COLO829 (cell line): ENCODE data around the gene ITGA11.

ENCODE experiments used
- DNase-seq: peaks from one replicate; pipeline ENCODE4 v3.0.0; 2012; ENCODE audit warnings: low spot score

Gene ITGA11

DNA sequence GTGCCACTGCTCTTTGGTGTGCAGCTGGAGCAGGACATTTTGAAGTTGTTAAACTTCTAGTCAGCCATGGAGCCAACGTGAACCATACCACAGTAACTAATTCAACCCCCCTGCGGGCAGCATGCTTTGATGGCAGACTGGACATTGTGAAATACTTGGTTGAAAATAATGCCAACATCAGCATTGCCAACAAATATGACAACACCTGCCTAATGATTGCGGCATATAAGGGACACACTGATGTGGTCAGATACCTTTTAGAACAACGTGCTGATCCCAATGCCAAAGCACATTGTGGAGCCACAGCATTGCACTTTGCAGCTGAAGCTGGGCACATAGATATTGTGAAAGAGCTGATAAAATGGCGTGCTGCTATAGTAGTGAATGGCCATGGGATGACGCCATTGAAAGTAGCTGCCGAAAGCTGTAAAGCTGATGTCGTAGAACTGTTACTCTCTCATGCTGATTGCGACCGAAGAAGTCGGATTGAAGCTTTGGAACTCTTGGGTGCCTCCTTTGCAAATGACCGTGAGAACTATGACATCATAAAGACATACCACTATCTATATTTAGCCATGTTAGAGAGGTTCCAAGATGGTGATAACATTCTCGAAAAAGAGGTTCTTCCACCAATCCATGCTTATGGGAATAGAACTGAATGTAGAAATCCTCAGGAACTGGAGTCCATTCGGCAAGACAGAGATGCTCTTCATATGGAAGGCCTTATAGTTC is 142.2 kb downstream of the ITGA11 start:
- DNase-seq: no peak

GRCh38 chr15:68289057-68289456 is 142.9 kb downstream of the ITGA11 start:
- no peak for DNase-seq

- no peak for DNase-seq
These were observed 145.7 kb downstream of the ITGA11 start for GRCh38 chr15:68286256-68286655.

DNA sequence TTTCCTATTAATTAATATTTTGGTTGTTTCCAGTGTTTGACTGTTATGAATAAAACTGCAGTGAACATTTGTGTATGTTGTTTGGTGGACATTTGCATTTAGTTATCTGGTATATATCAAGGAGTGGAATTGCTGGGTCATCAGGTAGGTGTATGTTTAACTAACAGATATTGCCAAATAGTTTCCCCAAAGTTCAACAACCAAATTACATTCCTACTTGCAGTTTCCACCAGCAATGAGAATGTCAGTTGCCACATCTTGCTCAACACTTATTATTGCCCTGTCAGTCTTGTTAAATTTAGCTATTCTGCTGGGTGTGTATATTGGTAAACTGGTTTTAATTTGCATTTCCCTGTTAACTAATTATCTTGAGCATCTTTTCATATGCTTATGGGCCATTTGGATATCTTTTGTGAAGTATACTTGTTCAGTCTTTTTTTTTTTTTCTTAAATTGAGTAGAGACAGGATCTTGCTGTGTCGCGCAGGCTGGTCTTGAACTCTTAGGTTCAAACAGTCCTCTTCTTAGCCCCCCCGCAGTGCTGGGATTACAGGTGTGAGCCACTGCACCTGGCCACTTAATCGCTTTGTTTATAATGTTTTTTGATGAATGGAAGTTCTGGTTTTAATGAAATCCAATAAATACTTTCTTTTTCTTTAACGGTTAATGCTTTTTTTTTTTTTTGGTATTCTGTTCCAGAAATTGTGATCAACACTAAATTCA is 146.5 kb downstream of the ITGA11 start:
- no peak for DNase-seq

GRCh38 chr15:68284616-68285258 is 147.2 kb downstream of the ITGA11 start:
- no peak for DNase-seq

GRCh38 chr15:68283401-68283800 is 148.6 kb downstream of the ITGA11 start:
- DNase-seq: no peak

GRCh38 chr15:68281008-68281407 is 151.0 kb downstream of the ITGA11 start:
- DNase-seq: no peak

DNA sequence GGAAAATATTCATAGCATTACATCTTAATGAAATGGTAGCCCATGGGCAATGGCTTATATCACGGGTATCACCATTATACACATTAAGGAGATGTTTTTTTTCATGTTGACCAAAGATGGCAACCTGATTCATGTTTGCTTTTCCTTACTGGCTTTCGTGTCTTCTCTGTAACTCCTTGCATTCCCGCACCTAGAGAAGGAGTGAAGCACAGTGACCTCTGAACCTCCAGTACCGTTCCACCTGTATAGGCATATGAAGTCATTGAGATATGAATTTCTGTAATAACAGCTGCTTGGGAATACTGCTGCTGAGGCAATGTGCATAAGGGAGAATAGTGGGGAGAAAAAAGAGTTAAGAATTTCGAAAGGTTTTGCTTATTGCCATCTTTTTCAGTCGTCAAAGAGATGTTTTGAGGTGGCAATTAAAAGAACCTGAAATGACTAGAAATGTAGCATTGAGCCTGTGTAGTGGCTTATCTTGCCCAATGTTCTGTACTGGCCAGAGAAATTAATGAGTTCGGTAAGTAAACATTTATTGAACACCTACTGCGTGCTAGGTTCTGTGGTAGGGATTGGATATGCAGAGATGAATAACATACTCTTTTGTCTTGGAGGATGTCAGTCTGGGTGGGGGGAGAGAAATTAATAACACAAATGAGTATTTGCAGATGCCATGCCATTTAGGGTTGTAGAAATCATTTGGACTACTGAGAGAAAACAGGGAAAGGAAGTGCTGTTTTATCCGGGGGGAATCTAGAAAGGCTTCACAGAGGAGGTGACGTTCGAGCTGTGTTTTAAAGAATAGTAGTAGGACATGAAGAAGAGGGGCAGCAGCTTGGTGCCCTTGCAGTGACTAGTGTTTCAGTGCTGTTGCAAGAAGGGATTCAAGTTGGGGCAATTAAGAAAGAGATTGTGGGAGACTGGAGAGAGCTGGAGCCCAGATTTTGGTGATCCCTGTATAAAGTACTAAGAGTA is 151.9 kb downstream of the ITGA11 start:
- DNase-seq: no peak

DNA sequence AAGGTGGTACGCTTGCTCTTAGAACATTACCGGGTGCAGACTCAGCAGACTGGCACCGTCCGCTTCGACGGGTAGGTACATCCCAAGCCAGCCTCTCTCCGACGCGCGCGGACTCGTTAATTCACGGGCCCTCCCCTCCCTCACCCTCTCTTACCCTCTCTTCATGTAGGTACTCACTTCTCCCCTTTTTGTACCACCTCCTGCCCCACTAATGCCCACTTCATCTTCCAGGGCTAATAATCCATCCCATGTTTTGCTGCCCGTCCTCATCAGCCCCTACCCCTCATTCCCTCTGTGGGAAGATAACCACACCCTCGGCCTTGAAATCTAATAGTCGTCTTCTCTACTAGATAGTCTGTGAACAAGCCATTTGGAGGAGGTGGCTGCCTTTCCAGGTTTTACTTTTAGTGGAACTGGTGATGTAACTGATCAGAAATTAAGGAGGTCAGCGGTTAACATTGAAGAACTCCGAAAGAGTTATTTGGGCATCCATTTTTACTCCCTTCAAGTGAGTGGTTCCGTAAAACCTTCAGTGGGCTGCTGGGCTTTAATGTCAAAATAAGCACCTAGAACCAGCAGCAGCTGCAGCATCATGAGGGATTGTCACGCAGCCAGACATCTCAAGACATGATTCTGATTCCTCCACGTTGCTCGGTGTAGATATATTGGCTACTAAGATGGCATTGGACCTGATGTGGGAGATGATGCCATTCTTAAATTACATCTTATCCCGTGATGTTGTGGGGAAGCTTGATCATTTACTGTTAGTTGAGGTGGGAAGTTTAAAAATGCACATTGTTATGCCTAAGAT is 153.2 kb downstream of the ITGA11 start:
- DNase-seq: no peak

DNA sequence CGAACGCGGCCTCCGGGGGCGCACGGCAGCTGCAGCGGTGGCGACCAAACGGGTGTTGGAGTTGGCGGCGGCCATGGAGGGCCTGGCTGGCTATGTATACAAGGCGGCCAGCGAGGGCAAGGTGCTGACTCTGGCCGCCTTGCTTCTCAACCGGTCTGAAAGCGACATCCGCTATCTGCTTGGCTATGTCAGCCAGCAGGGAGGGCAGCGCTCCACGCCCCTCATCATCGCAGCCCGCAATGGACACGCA is 153.7 kb downstream of the ITGA11 start:
- DNase-seq: no peak

DNA sequence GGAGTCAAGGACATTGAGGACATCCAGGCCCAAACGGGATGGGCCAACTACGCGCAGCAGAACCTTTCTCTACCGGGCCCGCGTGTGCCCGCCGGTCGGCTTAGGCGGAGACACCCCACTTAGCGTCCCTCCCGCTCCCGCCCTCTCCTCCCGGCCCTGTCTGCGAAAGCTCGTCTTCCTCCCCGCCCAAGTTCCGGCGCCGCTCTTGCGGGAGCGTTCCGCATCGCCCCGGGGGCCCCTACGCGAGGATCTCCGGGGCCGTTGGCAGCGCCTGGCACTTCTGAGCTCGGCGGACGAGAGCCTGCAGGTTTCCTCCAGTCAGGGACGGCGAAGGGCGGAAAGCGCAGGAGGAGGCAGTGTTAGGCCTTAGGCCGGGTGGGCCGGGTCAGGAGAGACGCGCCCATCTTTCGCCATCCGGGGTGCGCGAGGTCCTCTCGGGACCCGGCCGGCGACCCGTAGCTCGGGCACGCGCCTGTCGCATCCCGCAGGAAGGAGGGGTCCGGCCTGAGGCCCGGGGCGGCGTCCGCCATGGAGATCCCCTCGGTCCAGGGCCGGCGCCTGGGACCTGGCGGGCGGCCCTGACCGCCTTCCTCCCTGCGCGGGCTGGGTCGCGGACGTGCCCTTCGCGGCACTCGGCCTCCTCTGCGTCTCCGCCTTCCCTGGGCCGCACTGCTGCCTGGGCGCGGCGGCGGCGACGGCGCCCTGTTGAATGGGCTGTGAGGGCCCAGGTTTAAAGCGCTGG is 154.2 kb downstream of the ITGA11 start, which contains the start of gene FEM1B:
Gene FEM1B (plus strand): TSS at position 143 of the 742 bp plus-strand sequence. CDS start 673 bp downstream, outside the sequence.
- DNase-seq: peak; percentile 56

- DNase-seq: no peak
These were observed 154.8 kb downstream of the ITGA11 start for GRCh38 chr15:68277131-68277602.

- no peak for DNase-seq
These were observed 155.3 kb downstream of the ITGA11 start for GRCh38 chr15:68276668-68277067.

- no peak for DNase-seq
These were observed 156.7 kb downstream of the ITGA11 start for GRCh38 chr15:68275165-68275746.

GRCh38 chr15:68274201-68274848 is 157.6 kb downstream of the ITGA11 start:
- no peak for DNase-seq

GRCh38 chr15:68272721-68273271 is 159.2 kb downstream of the ITGA11 start:
- no peak for DNase-seq

GRCh38 chr15:68271854-68272471 is 160.0 kb downstream of the ITGA11 start:
- DNase-seq: no peak

- peak; percentile 32 for DNase-seq
These were observed 163.6 kb downstream of the ITGA11 start for GRCh38 chr15:68268405-68268804.

GRCh38 chr15:68265674-68266073 is 166.3 kb downstream of the ITGA11 start:
- DNase-seq: no peak
